HEK293 (cell line): ENCODE data around the gene FADS6.

Source experiments
- KLF7 ChIP-seq: fragments of 450-650 bp; formaldehyde crosslinking; IDR thresholded peaks from 2 replicates; pipeline ENCODE4 v1.5.1; 2016; ENCODE audit warnings: missing biosample characterization, missing genetic modification characterization, borderline replicate concordance
- MEIS1 ChIP-seq: sonication (generic); formaldehyde crosslinking; IDR thresholded peaks from 2 replicates; pipeline ENCODE4 v1.8.1; 2022; ENCODE audit warnings: missing genetic modification reagents, mild to moderate bottlenecking, borderline replicate concordance

- no peak for TF ChIP-seq MEIS1 (CRISPR knock-in tag)
- no peak for TF ChIP-seq KLF7 (tag by site-specific recombination)
Measured at GRCh38 chr17:74935048-74935447, 41.6 kb upstream of the FADS6 start.
